Fibroblast of villous mesenchyme (primary cell): ENCODE data around the gene OLFM3. TPM values are rescaled to one million over a fixed set of nuclear protein-coding genes. Genes with fewer than 3 reads are reported as not detected.

Experiments
- DNase-seq: peaks from one replicate; pipeline ENCODE4 v3.0.0-alpha.2; 2010; ENCODE audit warnings: low read depth
- H3K4me3 ChIP-seq: 2 replicates; pipeline ENCODE4 v1.5.1; 2011; ENCODE audit warnings: low read depth, mild to moderate bottlenecking, low read length
- CTCF ChIP-seq: IDR thresholded peaks from 2 replicates; pipeline ENCODE4 v1.5.1; 2012; ENCODE audit warnings: low read depth, mild to moderate bottlenecking, low read length; ENCODE audit not compliant: insufficient read depth
- total RNA-seq: library from RNA; depleted of rRNA; stranded (reverse); fragments of >200 nt; gene quantifications from 2 replicates; pipeline ENCODE4 v1.2.3, GENCODE V29; 2012

OLFM3 gene
- total RNA-seq, 1 donor, result not detected

- no peak for DNase-seq
- TF ChIP-seq CTCF, result no peak
- H3K4me3 ChIP-seq, result no peak overlapping the region
Observed at GRCh38 chr1:101975371-101975770, 21.4 kb downstream of the OLFM3 start.

DNA sequence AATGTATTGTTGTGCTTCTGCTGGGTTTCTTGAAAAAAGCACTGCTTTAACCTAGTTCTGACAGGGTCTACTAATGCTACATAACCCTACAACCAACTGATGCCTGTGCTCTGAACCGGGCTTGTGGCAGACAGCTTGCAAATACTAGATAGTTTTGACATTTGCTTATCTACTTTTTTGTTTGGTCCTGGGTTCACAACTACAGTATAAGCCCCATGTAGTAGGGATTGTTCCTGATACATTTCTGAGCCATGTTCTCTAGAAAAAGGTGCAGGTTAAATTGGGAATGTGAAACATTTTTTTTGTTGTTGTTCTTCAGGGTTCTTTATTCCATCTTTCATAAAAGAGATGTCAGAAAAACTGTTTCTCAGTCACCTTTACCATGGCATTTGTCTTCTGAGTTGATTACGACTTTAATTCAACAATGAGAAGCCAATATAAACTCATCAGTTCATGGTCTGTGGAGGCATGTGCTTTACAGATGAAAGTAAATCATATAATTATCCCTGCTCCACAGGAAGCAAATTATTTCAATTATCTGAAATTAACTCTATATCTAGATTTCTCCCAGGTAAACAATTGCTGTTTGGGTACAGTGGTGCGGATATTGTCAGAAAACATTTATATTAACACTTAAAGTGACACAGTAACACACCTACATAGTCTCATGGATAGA, 22.0 kb downstream of the OLFM3 start:
- TF ChIP-seq CTCF, result no peak
- DNase-seq, result no peak
- H3K4me3 ChIP-seq, result no peak overlapping the region

DNA sequence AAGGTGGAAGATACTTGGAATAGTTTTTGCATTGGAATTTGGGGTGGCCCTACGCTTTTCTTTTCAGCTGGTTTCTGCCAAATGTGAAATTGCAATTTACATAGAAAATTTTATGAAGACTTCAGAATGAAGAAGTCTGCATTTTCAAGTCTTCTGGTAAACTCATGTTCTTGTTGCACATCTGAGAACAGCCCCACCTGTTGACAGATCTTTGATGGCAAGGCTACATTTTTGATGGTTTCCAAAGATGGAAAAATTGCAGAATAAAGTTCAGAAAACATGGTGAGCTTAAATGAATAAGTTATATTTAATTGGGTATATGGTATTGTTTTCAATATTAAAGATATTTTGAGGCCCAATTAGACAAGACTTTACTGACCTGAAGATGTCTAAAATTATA, 25.4 kb downstream of the OLFM3 start:
- no peak for DNase-seq
- TF ChIP-seq CTCF, result no peak
- no peak overlapping the region for H3K4me3 ChIP-seq

- no peak overlapping the region for H3K4me3 ChIP-seq
- no peak for DNase-seq
- no peak for TF ChIP-seq CTCF
Observed at GRCh38 chr1:101967871-101968270, 28.9 kb downstream of the OLFM3 start.

GRCh38 chr1:101965341-101965740, 31.4 kb downstream of the OLFM3 start:
- TF ChIP-seq CTCF, result no peak
- H3K4me3 ChIP-seq, result no peak overlapping the region
- no peak for DNase-seq

- TF ChIP-seq CTCF, result no peak
- no peak for DNase-seq
Observed at GRCh38 chr1:101964708-101965107, 32.0 kb downstream of the OLFM3 start.

GRCh38 chr1:101960142-101960541, 36.6 kb downstream of the OLFM3 start:
- TF ChIP-seq CTCF, result no peak
- H3K4me3 ChIP-seq, result no peak overlapping the region
- no peak for DNase-seq

More at GRCh38 chr1:101964708-101965107, 32.0 kb downstream of the OLFM3 start:
- no peak overlapping the region for H3K4me3 ChIP-seq
